CD4-positive, alpha-beta T cell treated with Interleukin-6 at 100 ng/mL for 8 hours (primary cell): ENCODE data around the gene USB1.

ENCODE experiments used
- DNase-seq: peaks from one replicate; pipeline ENCODE4 v3.0.0-alpha.2; 2020; ENCODE audit warnings: mixed read lengths, low spot score

The USB1 gene

DNA sequence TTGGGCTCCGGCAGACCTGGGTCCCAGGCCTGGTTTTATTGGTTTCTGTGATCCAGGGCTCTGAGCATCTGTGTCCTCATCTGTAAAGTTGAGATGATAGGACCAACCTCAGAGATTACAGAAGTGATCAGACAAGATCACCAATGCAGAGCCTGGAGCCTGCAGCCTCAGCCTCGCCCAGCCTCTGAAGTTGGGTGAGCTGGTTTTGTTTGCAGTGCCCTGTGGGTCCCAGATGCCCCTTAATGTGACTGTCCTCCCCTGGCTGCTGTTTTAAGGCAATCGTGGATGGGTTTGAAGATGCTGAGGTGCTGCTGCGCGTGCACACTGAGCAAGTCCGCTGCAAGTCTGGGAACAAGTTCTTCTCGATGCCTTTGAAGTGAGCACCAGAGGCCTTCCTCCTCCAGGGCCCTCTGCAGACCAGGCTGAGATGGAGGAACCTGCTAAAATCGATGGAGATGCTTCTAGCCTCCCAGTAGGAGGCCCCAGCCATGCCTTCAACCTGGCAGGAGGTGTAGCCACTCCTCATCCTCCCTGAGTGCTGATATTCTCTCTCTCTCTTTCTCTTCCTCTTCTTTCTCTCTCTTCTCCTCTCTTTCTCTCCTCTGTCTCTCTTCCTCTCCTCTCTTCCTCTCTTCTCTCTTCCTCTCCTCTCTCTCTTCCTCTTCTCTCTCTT is 18.8 kb downstream of the USB1 start:
- no peak for DNase-seq

DNA sequence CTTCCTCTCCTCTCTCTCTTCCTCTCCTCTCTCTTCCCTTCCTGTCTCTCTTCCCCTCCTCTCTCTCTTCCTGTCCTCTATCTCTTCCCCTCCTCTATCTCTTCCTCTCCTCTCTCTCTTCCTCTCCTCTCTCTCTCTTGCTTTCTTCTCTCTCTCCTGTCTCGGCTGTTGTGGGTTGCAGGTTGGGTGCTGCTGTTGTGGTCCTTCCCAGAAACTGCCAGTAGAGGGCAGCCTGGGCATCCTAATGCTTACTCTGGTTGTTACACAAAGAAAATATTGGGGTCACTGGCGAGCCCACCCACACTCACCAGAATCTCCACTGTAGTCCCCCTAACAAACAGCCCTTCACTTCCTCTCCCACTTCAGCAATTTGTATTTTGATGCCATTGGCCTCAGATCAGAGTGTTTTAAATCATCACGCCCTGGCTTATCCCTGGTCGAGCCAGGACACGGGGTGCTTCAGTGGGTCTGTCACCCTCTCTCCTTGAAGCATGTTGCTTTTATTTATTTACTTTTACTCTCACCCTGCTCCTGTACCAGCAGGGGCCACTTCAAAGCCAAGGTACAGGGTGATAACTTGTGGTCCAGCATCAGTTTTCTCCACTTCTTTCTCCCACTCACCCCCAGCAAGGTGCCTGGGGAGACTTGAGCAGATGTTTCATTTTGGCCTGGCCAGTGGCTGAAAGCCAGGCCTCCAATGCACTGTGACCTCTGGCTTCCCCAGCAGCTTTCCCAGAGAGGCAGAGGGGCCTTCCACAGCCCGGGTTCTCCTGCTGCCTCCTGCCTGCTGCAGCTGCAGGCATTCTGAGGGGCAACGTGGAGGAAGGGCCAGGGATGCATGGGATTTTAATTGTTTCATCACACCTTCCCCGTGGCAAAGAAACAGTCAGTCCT is 19.7 kb downstream of the USB1 start:
- DNase-seq = peak; percentile 66

DNA sequence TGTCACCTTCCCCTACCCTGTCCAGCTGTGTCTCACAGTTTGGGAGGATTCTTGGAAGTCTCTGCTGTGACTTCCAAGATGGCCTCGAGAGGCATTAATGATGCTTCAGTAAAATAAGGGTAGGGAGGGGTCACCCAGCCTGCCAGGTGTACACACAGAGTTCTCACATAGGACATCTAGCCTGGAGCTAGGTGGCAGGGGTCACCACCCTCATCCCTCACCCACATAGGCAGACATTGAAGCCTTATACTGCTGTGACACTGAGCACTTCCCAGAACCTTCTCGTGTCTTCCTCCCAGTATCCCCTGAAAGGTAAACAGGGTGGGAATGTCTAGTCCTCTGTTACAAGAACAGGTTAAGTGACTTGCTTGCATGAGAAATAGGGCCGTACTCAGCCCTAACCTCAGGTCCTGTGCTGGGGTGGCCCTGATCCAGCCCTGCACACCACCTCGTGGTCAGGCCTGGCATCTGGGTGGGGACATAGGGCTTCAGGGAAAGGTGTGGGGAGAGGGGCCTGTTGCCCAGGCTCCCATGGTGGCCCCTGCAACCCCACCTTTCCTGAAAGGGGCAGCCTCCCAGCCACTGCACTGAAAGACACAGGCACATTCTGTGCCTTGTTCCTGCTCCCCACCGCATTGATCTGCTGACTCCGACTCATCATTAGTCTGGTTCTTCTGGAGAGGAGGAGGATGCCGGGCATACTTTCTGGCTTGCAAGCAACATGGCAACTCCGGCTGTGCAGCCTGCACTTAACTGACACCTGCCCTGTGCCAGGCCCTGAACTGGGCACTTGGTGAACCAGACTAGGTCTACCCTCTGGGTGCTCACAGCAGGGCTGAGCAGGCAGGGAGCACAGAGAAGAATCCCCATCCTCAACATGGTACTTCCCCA is 20.7 kb downstream of the USB1 start:
- no peak for DNase-seq

DNA sequence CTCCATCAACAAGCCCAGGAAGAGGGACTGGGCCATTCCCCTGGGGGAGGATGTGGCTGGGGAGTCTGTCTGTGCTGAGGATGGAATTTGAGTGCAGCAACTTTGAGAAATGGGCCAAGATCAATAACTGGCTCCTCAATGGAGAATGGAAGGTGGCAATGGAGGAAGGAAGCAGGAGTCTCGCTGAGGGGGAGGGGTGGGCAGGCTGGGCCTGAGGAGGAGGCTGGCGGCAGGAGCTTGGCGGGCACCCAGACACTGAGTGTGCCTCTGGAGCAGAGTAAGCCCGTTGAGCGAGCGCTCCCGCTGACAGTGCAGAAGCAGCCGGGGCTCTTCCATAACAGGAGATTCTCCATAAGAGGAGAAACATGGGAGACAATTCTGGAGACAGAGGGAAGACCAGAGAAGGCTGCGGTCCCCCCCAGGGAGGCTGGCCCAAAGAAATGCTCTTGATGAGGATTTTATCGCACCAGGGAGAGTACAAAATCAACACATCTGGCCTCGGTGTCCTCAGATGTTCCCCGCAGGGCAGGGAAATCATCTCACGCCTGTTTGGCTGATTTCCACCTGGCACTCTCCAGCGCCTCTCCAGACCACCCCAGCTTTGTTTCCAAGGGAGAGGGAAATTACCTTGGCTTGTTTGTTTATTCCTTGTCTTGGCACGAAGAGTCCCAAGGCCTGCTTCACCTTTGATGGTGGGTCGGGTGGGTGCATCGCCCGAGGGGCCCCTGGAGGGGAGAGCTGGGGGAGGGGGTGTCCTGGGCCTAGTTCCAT is 21.6 kb downstream of the USB1 start:
- no peak for DNase-seq

DNA sequence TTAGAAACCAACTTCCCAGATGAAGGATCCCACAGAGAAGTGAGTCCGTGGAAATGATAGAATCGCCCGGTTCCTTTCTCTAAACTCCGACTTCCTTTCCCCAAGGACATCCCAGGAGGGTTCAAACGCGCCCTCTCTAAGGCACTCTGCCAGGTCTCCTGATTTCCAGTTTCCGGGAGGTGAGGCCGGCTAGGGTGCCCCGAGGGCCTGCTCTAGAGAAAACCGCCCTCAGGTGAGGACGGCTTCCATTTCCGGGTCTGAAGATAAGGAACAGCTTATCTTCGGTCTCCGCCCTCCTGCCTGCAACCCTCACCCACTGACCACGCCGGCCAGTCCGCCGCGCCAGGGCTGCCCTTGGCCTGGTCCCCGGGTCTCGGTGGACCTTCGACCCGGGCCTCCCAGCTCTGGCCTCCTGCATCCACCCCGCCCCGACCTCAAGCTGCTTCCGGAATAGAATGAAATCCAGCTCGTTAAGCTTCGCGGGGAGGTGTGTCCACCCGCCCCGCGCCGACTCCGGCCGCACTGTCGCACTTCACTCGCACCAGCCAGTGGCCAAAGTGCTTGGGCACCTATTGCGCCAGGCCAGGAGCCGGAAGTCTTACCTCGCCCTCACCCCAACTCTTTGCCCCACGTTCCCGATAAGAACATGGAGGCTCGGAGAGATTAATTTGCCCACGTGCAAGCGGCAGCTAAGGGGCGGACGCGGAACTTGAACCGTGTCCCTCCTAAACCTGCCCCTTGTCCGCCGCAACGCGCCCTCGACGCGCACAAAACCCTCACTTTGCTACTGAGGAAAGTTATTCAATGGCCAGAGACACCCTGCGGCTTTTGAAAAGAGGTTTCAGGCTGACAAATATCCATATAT is 23.5 kb downstream of the USB1 start:
- no peak for DNase-seq

DNA sequence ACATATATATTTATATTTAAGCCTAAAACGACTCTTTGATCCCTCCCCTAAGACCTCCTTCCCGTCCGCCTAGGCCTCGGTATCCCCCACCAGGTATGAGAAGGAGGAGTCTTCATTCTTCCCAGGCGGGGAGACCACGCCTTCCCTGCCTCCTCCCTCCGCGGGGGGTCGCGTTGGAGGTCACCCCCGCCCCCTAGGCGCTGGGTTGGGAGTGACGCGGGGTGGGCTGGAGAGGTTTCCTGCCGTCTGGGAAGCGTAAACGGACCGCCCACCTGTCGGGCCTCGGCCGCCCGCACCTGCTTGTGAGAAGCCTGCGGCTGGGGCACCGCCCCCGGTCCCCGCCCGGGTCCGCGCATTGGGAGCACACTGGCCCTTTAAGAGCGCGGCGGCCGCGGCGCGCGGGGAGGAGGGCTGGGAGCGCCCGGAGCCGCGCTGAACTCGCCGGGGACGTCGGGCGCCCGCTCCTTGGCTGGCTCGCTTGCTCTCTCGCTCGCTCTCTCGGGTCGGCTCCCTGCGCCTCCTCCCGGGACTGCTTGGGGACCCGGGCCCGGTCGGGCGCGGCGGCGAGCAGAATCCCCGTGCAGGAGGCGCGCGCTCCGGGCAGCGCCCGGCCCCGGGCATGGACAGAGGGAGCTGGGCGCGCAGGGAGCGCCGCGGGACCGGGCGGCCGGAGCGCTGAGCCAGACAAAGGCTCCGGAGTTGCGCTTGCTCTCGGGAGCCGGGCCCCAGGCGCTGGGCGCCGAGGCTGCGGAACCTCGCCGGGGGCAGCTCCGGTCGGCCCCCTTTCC is 24.3 kb downstream of the USB1 start, which contains the start of gene MMP15:
MMP15 (plus strand) TSS at position 404 of the 788 bp plus-strand sequence. CDS start 597 bp downstream, outside the sequence.
- DNase-seq = peak; percentile 60

DNA sequence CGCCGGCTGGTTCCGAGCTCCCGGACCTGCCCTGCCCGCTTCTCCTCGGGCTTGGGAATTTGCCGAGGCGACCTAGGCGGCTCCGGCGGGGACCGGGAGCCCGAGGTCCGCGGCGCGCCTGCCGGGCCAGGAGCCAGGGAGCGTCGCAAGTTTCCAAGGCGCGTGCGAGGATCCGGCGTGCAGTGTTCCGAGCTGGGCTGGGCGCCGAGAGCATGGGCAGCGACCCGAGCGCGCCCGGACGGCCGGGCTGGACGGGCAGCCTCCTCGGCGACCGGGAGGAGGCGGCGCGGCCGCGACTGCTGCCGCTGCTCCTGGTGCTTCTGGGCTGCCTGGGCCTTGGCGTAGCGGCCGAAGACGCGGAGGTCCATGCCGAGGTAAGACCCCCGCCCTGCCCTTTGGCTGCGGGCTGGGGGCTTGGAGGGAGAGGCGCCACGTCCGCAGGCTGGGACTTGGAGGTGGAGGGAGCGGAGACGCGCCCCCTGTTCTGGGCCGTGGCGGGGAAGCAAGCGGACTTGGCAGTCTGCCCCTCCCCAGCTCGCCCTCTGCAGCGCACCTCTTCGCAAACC is 25.0 kb downstream of the USB1 start:
- DNase-seq = no peak

DNA sequence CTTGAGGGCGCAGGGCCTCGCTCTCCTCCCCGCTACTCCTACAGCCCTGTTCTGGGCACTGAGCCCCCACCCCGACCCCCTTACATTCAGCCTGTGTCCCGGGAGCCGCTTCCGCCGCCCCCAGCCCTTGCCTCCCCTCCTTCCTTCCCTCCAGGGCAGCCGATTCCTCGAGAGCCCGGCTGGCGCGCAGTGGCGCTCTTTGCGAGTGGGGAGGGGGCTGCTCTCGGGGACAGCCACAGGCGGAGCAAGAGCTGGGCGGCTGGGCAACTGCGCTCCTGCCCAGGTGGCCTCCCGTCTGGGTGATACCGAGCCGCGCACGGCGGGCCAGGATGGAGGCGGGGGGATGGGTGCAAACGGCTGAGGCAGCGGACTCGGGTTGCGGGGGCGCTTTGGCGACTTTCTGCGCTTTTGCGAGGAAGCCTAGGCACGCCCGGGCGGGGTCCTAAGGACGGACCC is 25.5 kb downstream of the USB1 start:
- no peak for DNase-seq

DNA sequence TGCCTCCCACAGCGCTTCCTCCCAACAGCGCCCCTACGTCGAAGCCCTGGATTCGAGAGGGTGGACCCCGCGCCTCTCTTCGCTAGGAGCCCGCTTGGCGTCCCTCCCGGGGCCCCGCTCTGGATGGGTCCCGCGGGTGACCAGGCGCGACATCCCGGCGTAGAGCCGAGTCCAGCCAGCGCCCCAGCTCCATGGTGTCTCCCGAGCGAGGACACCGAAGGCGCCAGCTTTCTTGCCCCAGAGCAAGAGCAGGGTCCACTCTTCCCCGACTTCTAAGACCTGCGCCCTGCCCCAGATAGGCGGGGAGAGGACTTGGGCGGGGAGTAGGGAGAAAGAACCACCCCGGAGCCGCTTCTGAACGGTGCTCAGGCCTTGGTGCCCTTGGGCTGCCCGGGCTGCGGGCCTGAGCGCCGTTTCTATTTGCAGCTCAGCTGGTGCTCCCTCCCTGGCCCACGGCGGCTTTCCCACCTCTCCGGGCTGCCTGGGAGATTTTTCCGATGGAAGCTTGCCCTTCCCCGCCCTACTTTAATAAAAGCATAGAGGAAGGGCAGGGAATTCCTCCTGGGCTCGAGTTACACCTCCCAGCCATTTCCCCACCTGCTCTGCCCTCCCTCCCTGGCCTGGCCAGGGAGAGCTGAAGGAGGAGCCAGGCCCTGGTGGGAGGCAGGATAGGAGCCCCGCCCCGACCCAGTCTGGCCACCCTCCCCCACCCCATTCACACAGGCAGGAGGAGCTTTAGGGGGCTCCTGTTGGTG is 26.1 kb downstream of the USB1 start:
- no peak for DNase-seq

DNA sequence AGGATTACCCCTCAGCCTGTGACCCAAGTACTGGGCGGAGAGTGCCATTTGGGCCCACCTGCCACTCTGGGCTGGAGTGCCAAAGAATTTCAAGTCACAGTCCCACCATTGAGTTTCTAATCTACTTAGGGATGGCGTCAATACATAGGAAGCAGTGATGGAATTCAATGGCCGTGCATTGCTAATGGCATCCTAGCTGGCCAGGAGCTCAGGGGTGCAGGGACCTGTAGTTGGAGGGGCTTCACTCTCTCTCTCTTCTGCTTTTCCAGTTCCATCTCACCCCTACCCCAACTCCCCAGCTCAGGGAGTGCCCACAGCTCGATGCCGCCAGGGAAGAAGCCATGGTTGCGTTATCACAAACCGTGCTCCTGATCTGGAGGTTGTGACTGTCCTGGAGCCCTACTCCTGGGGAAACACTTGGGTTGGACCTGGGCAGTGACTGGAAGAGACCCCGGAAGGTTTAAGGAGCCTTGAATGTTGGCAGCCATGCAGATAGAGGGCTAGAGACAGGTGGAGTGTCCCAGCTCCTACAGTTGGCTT is 26.8 kb downstream of the USB1 start:
- no peak for DNase-seq

DNA sequence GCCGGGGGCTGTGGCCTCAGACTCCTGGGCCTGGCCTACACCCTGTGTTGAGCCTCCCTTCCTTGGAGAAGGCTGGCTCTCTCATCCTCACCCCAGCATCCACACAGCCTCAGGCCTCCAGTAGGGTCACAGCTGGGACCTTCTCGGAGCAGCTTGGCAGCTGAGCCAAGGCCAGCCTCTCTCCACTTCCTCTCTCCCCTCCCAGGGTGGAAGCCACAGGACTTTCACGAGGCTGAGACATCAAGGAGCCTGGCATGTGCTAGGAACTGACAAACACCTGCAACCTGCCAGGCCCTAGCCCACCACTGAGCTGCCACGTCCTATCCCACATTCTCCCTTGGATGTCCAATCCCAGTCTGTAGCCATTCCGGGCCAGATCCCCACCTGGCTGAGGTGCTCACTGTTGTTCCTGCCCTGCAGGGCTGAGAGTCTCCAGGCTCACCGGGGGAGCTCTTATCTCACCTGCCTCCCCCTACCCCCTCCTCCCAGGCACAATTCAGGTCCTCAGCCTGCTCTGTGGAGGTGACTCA is 27.4 kb downstream of the USB1 start:
- no peak for DNase-seq

DNA sequence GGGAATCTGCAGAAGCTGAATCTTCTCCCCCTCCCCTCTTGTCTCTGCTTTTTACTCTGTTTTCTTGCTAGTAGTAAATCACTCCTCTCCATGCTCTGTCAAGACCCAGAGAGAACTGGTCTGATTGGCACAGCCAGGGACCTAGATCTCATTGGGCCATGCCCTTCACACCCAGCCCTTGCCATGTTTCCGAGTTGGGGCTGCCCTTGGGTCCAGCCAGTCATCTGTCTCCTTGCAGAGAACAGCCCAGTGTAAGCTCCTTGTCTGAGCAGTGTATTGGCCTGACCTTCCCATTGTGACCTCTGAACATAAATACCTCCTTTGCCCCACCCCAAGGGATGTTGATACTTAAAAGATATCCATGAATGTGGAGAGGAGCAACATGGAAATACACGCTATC is 28.2 kb downstream of the USB1 start:
- DNase-seq = no peak

DNA sequence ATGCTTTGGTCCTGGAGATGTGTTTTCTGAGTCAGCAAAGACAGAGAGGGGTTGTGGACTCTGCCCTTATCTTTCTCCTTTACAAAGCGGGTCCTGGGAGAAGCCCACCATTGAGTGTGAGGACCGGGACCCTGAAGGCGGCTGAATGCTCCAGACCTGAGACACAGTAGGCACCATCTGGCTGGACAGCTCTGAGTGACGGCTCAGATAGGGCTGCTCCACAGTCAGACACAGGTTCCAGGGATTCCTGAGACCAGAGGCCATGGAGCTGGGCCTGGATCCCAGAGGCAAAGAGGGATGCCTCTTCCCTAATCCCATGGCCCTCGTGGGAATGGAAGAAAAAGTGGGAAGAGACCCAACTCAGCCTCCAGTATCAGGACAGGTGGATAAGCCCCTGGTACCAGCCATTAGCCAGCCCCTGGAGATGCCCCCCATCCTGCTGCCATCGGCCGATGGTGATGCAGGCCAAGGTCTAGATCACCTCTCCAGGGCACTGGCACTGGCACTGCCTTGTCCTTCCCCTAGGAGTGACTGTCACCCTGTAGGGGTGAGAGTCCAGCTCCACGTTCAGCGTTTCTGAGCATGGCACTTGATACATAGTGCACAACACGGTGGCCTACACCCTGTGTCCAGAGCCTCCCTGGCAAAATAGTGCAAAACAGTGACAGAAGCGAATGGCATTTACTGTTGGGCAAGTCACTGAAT is 29.1 kb downstream of the USB1 start:
- DNase-seq = no peak

DNA sequence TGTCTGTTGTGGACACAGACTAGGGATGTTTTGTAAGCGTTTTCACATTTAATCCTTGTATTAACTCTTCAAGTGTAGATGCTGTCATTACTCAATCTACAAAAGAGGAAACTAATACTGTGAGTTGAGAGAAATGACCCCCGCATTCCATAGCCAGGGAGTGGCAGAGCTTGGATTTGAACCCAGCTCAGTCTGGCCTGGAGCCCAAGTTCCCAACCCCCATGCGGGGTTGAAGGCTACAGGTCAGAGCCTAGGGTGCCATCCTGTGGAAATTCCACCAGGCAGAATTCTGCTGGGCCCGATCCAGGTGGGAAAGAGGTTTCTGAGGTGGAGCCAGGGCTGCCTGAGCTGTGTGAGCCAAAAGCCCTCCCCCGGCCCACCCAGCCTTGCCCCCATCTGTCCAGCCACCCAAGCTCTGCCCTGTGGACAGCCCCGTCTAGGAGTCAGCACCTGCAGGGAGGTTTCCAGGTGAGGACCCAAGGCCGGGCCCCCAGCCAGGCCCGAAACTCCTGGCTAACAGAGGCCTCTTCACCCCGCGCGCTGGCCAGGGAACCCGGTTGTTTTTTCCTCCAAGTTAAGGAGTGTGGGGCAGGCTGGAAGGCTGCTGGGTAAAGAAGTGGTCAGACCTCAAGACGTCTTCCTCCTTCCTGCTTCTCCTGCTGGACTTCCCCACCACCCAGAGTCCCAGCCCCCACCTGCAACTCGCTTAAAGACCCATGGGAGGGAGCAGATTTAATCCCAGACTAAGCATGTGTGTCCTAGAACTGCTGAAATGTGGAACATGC is 30.0 kb downstream of the USB1 start:
- no peak for DNase-seq

DNA sequence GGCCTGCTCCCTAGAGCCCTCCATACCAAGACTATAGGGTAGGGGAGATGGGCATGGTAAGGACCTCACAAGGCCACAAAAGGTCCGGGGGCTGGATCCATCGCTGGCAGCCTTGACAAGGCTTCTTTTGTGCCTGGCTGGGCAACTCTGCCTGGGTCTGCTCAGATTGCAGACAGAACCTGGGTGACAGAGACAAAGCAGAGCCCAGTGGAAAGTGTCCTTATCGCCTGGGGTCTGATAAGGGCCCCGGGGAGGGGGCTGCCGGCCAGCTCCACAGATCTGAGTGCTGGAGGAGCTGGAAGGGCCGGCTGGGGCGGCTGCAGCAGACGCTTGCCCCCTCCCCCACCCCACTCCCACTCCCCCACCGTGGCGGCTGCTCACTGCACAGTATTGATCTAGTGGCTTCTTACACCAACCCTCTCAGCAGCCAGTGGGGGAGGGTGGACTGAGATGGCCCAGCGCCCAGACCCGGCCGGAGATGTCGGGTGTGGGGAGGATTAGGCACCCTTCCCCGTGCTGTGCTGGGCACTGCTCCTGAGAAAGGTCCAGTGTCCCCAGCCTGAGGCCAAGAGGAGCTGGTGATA is 31.6 kb downstream of the USB1 start:
- DNase-seq = no peak

DNA sequence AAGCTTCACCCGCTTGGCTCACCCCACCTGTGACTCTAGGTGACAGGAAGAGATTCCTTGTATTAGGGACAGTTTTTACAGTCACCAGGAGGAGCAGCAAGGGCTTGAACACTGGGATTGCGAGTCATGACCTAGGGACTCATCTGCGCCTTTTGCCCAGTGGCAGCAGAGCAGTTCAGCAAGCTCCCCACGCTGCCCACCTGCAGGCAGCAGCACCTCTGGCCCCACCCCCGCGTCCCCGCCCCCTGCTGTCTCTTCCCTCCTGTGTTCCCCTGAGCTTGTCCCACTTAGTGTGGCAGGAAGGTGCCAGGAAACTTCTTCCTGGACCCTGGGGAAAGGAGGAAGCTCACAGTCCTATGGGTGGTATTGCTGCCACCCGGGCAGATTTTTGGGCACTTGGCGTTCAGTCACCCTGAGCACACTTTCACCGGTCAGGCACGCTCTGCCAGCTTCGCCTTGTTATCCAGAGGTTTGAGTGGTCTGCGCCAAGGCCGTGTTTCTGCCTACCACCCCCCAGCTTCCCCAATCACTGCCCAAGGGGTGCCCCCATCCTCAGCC is 33.0 kb downstream of the USB1 start:
- no peak for DNase-seq
